A673 (cell line): Measurements from ENCODE around the gene ANKHD1. TPM values are rescaled to one million over a fixed set of nuclear protein-coding genes. Genes with fewer than 3 reads are reported as not detected.
"Not testable (repeated sequence)": the region's sequence is repeated elsewhere in the genome, so short reads cannot be mapped to it uniquely, and the experiment has no call there.

ENCODE experiments used
- BruUV-seq: library from RNA; stranded (reverse); fragments of 400-500 nt; replicated peaks from 2 replicates; lab custom pipeline; 2021; lab: Mats Ljungman, UMichigan
- CTCF ChIA-PET: fragments of 300-600 bp; sonication (Branson Sonifier 250); formaldehyde crosslinking; loops from one replicate; lab custom pipeline; 2022; ENCODE audit warnings: antibody characterized with exemption; lab: Charles Lee
- POLR2A ChIA-PET: fragments of 300-600 bp; sonication (Branson Sonifier 250); formaldehyde crosslinking; loops from one replicate; lab custom pipeline; 2022; ENCODE audit warnings: antibody characterized with exemption; ENCODE audit not compliant: low non-redundant PET; lab: Charles Lee
- DNase-seq: peaks from one replicate; pipeline ENCODE4 v3.0.0-alpha.2; 2015; ENCODE audit warnings: low spot score
- H3K27ac ChIP-seq: fragments of 200-600 bp; sonication (generic); 2 replicates; pipeline ENCODE4 v1.5.1; 2016; ENCODE audit warnings: mixed run types, low read depth, mild to moderate bottlenecking, mixed read lengths, antibody characterized with exemption, low read length; ENCODE audit not compliant: poor library complexity, severe bottlenecking
- H3K27me3 ChIP-seq: fragments of 200-600 bp; sonication (generic); replicated peaks from 2 replicates; pipeline ENCODE4 v1.6.1; 2017; ENCODE audit warnings: mixed run types, low read depth, mild to moderate bottlenecking, mixed read lengths, antibody characterized with exemption, low read length; ENCODE audit not compliant: insufficient read depth, poor library complexity
- H3K36me3 ChIP-seq: fragments of 200-600 bp; sonication (generic); 2 replicates; pipeline ENCODE4 v1.6.1; 2016; ENCODE audit warnings: mixed run types, mild to moderate bottlenecking, mixed read lengths, antibody characterized with exemption, low read length; ENCODE audit not compliant: insufficient read depth, poor library complexity, severe bottlenecking
- H3K4me1 ChIP-seq: fragments of 200-600 bp; sonication (generic); 2 replicates; pipeline ENCODE4 v1.6.1; 2017; ENCODE audit warnings: mixed run types, mild to moderate bottlenecking, mixed read lengths, antibody characterized with exemption, low read length; ENCODE audit not compliant: insufficient read depth, poor library complexity, severe bottlenecking
- H3K4me3 ChIP-seq: fragments of 200-600 bp; sonication (generic); 2 replicates; pipeline ENCODE4 v1.5.1; 2016; ENCODE audit warnings: low read depth, mixed run types, mild to moderate bottlenecking, mixed read lengths, low read length; ENCODE audit not compliant: poor library complexity, severe bottlenecking
- H3K9me3 ChIP-seq: fragments of 200-600 bp; sonication (generic); 2 replicates; pipeline ENCODE4 v1.6.1; 2016; ENCODE audit warnings: mixed run types, low read depth, mild to moderate bottlenecking, mixed read lengths, antibody characterized with exemption, low read length; ENCODE audit not compliant: poor library complexity, severe bottlenecking
- CTCF ChIP-seq: fragments of 300-800, 200-600 bp; sonication (generic); conservative IDR thresholded peaks from 2 replicates; pipeline ENCODE4 v1.5.1; 2017; ENCODE audit warnings: low read depth, mild to moderate bottlenecking, antibody characterized with exemption, low read length, moderate library complexity, mixed read lengths
- EZH2 ChIP-seq: fragments of 200-600 bp; sonication (generic); IDR thresholded peaks from 2 replicates; pipeline ENCODE4 v1.6.1; 2017; ENCODE audit warnings: borderline replicate concordance, low read depth, mild to moderate bottlenecking, mixed read lengths, antibody characterized with exemption, low read length; ENCODE audit not compliant: poor library complexity, severe bottlenecking
- intact Hi-C: fragments of 100-400 bp; cut with micrococcal nuclease; formaldehyde crosslinking; loops from one replicate; pipeline ENCODE4 v1.10.0; 2022; ENCODE audit not compliant: unreplicated experiment
- total RNA-seq: library from RNA; stranded (reverse); gene quantifications from 2 replicates; pipeline ENCODE4 v1.2.3, GENCODE V29; 2021

The ANKHD1 gene
- total RNA-seq, 1 experiment from 2014 or later, result 169 TPM

GRCh38 chr5:140576776-140577201, 175.2 kb downstream of the ANKHD1 start:
- no peaks in the 10 kb centered on the region for H3K9me3 ChIP-seq
- POLR2A ChIA-PET, result no interaction called here
- intact Hi-C loops, result no loop called here

GRCh38 chr5:140579188-140579747, 177.6 kb downstream of the ANKHD1 start:
- H3K27ac ChIP-seq, H3K27me3 ChIP-seq, DNase-seq, H3K4me1 ChIP-seq, BruUV-seq, H3K36me3 ChIP-seq, H3K9me3 ChIP-seq, intact Hi-C loops, H3K4me3 ChIP-seq, POLR2A ChIA-PET, CTCF ChIA-PET: not testable (repeated sequence)

More at GRCh38 chr5:140576776-140577201, 175.2 kb downstream of the ANKHD1 start:
- DNase-seq, result no peak
- Histone ChIP-seq H3K4me3 (no peak overlapping the region), H3K27me3 (peaks cover 3% of the 10 kb centered on the region), H3K27ac (no peak overlapping the region), H3K36me3 (no peaks in the 10 kb centered on the region), H3K4me1 (no peaks in the 10 kb centered on the region)
- BruUV-seq, result no TSS peak
- TF ChIP-seq EZH2 (no peak), CTCF (no peak)
- CTCF ChIA-PET, result no interaction called here

- ChIA-PET POLR2A (no interaction called here), CTCF (no interaction called here)
- H3K9me3 ChIP-seq, result no peaks in the 10 kb centered on the region
- DNase-seq, result no peak
- intact Hi-C loops, result no loop called here
- TF ChIP-seq EZH2 (no peak), CTCF (no peak)
- BruUV-seq, result no TSS peak
- H3K27ac ChIP-seq, result no peak overlapping the region
- H3K4me1 ChIP-seq, result no peaks in the 10 kb centered on the region
- no peak overlapping the region for H3K4me3 ChIP-seq
- no peaks in the 10 kb centered on the region for H3K27me3 ChIP-seq
- no peaks in the 10 kb centered on the region for H3K36me3 ChIP-seq
Measured at GRCh38 chr5:140587495-140587894, 185.9 kb downstream of the ANKHD1 start.
